ENCODE results near the gene RELL2. TPM values are rescaled to one million over a fixed set of nuclear protein-coding genes. Genes with fewer than 3 reads are reported as not detected.

The RELL2 gene
- total RNA-seq, 1 donor from 2014 or later = 6.1 TPM

DNA sequence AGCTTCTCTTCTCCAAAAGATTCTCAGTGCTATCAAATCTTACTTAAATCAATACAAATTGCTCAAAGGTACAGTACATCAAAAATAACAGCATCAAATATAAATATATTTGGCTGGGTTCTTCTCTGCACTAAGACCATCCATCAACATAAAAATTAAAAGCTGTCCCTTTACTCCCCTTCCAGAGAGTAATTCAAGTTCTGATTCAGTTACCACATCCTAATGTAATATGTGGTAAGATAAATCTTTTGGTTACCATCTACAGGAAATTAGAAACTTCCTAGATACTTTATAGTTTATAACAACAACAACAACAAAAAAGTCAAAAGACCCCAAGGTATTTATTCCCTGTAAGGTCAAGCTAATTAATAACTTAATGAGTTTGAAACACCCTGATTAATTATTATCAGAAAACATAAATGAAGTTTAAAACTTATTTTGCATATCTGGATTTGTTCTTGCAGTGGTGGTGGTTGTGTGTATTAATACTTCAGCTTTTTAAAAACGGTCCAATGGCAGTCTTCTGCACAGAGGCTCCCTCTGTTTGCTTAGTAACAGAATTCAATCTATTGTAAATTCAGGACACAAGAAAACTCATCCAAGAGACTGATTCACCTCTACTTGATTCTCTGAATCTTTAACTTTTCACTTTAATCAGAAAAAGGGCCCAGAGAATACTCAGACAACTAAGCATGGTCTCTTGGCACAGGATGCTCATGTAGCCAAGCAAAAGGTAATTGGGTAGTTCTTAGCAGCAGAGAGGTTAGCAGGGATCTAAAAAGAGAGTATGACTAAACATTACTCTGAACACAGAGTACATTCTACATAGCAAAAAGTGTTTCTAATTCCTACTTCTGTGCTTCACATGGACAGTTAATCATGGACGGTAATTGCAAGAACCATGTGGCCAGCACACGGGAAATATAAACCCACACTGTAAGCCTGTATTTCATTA is 38.1 kb upstream of the RELL2 start:
- DNase-seq (no peak), ATAC-seq (no peak)
- TF ChIP-seq, protein P1, sequence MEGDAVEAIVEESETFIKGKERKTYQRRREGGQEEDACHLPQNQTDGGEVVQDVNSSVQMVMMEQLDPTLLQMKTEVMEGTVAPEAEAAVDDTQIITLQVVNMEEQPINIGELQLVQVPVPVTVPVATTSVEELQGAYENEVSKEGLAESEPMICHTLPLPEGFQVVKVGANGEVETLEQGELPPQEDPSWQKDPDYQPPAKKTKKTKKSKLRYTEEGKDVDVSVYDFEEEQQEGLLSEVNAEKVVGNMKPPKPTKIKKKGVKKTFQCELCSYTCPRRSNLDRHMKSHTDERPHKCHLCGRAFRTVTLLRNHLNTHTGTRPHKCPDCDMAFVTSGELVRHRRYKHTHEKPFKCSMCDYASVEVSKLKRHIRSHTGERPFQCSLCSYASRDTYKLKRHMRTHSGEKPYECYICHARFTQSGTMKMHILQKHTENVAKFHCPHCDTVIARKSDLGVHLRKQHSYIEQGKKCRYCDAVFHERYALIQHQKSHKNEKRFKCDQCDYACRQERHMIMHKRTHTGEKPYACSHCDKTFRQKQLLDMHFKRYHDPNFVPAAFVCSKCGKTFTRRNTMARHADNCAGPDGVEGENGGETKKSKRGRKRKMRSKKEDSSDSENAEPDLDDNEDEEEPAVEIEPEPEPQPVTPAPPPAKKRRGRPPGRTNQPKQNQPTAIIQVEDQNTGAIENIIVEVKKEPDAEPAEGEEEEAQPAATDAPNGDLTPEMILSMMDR (IDR thresholded peaks at IDR 0.05) = no peak
- Histone ChIP-seq H3K4me3 (no peak overlapping the region), H3K9me3 (no peaks in the 10 kb centered on the region), H3K27me3 (no peaks in the 10 kb centered on the region), H3K27ac (no peak overlapping the region), H3K4me1 (peaks cover 42% of the 10 kb centered on the region), H3K36me3 (peaks cover 9% of the 10 kb centered on the region)
- intact Hi-C loops (cut with DNase I) = no loop called here

- H3K36me3 ChIP-seq = no peaks in the 10 kb centered on the region
- ATAC-seq (no peak), DNase-seq (no peak)
- TF ChIP-seq, protein P1 (IDR thresholded peaks at IDR 0.05) = no peak
- H3K4me3 ChIP-seq = no peak overlapping the region
- peaks cover 73% of the 10 kb centered on the region for H3K4me1 ChIP-seq
- intact Hi-C loops (cut with DNase I) = no loop called here
- H3K27ac ChIP-seq = peak overlapping the region; percentile 80
- no peaks in the 10 kb centered on the region for H3K27me3 ChIP-seq
- H3K9me3 ChIP-seq = no peaks in the 10 kb centered on the region
Observed at GRCh38 chr5:141602606-141603005, 34.2 kb upstream of the RELL2 start.

- Histone ChIP-seq H3K9me3 (no peaks in the 10 kb centered on the region), H3K4me3 (no peak overlapping the region), H3K4me1 (peaks cover 78% of the 10 kb centered on the region), H3K36me3 (no peaks in the 10 kb centered on the region), H3K27ac (peak overlapping the region; percentile 80), H3K27me3 (no peaks in the 10 kb centered on the region)
- DNase-seq (no peak), ATAC-seq (peak; percentile 94)
- intact Hi-C loops (cut with DNase I) = no loop called here
- TF ChIP-seq, protein P1 (IDR thresholded peaks at IDR 0.05) = no peak
Observed at GRCh38 chr5:141603923-141604717, 32.7 kb upstream of the RELL2 start.

DNA sequence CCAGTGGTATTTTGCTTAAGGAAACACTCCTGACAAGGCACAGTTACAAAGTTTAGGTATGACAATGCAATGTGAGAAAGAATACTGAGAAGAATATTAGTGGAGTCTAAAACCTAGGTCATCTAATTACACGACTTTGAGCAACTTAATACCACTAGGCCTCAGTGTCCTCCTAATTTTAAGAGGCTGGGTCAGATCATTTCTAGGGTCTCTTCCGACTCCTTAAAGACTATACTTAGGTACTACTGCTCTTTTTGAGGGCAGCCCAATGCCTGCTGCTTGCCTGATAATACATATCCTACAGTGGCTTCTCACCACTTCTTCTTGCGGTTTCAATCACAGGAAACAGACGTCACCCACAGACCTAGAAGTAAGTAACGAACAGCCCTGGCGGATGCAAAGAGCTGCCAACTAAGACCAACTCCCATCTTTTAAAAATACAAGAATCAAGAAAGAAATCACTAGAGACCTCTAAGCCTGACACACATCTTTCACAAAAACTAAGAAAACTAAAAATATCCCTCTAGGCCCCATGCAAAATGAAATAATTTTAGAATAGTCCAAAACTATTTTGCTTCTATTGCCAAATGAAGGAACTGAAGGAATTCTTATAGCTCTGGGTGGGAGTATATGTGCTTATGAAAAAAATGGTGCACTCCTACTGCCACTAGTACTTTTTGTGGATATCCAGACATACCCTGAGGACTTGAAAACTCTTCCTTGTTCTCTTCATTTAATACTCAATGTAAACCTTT is 31.1 kb upstream of the RELL2 start:
- Histone ChIP-seq H3K27ac (peak overlapping the region; percentile 80), H3K36me3 (no peaks in the 10 kb centered on the region), H3K9me3 (no peaks in the 10 kb centered on the region), H3K27me3 (no peaks in the 10 kb centered on the region), H3K4me3 (no peak overlapping the region), H3K4me1 (peaks cover 70% of the 10 kb centered on the region)
- intact Hi-C loops (cut with DNase I) = no loop called here
- TF ChIP-seq, protein P1 (IDR thresholded peaks at IDR 0.05) = no peak
- ATAC-seq = peak; percentile 88
- no peak for DNase-seq

DNA sequence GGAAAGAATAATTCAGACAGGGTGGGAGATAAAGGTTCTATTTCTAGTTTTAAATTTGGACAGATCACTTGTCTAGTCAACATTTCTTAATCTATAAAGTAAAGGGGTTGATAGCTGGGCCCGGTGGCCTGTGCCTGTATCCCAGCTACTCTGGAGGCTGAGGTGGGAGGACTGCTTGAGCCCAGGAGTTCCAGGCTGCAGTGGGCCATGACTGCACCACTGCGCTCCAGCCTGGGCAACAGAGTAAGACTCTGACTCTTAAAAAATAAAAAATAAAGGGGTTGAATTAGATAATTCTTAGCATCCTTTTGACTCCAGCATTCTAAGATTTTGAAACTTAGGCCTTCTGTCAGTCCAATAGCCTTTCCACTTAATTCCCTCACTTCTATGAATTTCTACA is 28.8 kb upstream of the RELL2 start:
- Histone ChIP-seq H3K4me1 (peaks cover 70% of the 10 kb centered on the region), H3K4me3 (no peak overlapping the region), H3K9me3 (no peaks in the 10 kb centered on the region), H3K36me3 (no peaks in the 10 kb centered on the region), H3K27ac (peak overlapping the region; percentile 20), H3K27me3 (no peaks in the 10 kb centered on the region)
- intact Hi-C loops (cut with DNase I) = no loop called here
- TF ChIP-seq, protein P1 (IDR thresholded peaks at IDR 0.05) = no peak
- no peak for ATAC-seq
- no peak for DNase-seq
